NCI-H524 (cell line): ENCODE results near the gene TMTC2.

Experiments used
- DNase-seq, 2 experiments: peaks; one replicate each; lab custom pipeline; 2025; lab: John Stamatoyannopoulos, UW

TMTC2 gene

DNA sequence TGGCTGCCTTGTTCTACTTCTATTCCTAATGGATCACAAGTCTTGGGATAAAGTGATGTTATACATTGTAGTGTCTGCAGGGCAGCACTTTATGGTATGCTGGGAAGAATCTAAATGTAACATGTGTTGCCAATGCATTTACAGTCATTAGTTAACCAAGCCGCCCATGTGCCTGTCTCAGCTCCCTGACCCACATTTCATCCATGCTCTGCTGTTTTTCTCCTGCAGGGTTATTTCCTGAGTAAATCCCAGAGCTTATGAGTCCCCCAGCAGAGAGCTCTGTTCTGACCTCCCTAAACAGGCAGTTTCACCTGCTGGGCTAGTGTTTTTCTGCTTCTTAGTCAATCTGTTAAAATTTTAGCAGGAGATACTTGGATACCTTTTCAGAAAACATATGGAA, 4.4 kb upstream of the TMTC2 start:
- DNase-seq = peak in 1 of 2 experiments; percentile 18

DNA sequence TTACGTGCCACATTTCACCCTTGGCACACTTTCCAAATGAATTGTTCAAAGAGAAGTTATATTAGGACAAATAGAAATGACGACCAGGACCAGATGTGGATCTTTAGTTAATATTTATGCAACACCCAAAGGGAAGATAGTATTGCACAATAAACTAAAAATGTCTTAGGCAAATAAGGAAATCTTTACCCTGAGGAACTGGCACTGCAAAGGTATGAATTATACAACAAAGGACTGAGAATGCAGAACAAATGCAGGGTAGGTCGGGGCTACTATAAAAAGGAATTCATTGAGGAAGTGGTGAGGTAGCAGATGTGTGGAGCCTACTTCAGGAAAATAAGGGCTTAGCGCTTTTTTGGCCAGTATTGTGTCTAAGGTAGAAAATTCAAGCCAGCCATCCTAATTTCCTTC, 3.9 kb upstream of the TMTC2 start:
- DNase-seq = no peak

DNA sequence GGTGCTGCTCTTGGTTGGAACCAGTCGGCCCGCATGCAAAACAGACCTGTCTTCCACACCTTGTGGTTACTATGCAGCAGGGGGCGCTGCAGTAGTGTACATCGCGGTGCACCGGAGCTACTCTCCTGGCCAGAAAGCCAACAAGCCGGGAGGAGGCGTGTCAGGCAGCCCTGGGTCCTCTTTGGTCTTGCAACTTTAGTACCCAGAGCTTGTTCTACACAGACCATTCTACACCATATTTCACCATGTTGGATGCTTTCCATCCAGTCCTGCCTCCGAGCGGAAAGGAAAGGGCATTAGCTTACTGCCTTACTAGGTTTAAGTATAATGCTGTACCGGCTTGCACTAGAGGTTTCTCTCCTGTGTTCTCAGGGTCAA, 927 bp upstream of the TMTC2 start:
- DNase-seq = peak; percentile 86 to 91

DNA sequence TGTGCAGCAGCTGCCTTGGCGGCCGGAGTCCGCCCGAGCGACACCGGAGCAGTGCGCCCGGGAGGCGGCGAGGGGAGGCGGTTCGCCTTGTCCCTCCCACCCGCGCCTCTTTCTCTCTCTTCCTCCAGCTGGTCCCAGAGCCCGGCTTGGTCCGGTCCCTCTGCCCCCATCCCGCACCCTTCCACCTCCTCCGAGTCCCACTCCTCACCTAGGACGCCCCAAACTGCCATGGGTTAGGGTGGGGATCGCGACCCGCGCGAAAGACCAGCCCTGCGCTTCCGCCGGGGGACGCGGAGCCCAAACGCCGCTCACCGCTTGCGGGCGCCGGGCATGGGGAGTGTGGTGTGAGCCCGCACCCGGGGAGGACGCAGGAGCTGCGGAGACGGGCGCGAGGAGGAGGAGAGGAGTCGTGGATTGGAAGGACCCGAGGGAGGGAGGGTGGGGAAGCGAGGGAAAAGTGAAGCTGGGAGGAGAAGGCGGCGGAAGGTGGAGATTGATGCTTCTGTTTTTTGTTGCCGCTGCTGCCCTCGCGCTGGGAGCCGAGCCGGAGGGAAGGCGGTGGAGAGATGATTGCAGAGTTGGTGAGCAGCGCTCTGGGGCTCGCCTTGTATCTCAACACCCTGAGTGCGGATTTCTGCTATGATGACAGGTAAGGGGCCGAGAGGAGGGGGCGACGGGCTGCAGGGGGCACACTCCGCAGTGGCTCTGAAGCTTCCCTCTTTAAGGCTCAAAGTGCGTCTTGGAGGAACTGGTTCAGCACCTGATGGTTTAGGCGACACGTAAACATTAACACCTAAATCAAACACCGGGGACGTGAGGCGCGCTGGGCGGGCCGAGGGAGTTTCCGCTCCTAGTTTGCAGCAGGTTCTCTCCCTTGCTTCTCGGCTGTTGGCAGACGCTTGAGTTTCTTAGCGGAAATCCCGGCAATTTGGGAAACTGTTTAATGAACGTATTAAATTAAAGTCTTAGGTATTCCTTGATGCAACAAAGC, 610 bp downstream of the TMTC2 start:
- peak; percentile 19 to 60 for DNase-seq

DNA sequence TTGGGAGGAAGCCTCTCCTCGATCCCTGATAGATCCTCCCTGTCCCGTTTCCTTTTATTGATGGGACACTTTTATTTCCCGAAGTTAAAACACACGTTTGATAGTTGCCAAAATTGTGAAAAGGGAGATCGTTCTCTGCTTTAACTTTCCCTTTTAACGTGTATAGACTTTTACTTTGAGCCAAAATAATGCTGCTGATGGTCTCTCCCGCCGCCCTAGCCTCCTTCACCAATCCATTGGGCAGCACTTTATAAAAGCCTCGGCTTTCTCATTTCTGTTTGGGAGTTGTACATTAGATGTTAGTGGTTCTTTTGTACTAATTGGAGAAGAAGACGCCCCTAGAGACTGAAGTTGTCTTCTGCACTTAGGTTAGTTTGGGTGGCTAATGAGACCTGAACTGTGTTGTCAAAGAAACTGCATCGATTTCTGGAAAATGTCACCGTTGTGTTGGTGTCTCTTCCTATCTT, 1.4 kb downstream of the TMTC2 start:
- peak in 1 of 2 experiments; percentile 40 for DNase-seq

DNA sequence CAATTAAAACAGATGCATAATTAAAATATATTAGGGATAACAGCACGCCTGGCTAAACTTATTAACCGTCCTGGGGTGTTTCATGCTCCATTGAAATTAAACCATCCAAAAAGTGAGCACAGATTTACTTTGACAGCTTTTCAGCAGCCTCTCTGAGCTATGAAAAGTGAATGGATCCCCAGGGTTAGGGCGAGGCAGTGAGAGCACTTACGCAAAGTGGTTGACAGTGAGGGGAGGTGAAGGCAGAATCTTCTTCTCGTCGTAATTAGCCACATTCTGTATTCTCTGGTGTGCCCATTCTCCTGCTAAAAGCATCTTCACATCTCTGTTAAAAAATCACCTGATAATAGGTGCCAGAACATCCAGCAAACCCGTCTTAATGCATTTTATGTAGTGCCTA, 1.9 kb downstream of the TMTC2 start:
- DNase-seq = no peak

DNA sequence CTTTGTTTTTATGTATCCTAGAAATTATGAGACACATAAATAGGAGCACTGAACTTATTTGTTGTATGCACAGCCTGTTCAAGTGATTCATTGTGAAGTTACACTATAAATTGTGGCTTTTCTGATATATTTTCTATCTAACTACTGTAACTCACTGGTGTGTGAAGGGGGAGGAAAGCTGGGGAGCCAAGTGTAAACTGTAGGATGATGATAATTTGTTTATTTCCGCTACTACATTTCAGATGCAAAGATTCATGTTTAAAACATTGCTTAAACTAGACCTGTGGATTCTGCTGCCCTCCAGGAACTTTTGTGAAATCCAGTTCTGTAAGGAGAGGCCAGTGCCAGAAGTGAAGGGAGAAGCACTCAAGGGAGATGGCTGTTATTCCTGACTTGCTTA, 3.3 kb downstream of the TMTC2 start:
- DNase-seq = no peak

DNA sequence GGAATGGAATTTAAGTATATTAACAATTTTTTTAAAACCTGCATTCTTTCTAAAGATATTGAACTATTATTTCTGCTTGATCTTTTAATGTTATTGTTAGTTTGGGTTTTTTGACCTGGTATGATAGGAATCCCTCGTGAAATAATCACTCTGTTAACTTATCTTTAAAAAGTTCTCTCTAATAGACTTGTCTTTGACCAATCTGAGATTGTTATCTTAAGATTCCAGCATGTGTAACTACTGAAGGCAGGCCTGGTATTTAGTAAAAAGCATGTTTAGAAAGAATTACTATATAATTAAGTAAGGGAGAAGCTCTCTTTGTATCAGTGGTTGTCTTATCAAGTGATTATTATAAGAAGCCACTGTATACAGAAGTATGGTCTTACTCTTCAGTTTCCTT, 4.8 kb downstream of the TMTC2 start:
- no peak for DNase-seq

DNA sequence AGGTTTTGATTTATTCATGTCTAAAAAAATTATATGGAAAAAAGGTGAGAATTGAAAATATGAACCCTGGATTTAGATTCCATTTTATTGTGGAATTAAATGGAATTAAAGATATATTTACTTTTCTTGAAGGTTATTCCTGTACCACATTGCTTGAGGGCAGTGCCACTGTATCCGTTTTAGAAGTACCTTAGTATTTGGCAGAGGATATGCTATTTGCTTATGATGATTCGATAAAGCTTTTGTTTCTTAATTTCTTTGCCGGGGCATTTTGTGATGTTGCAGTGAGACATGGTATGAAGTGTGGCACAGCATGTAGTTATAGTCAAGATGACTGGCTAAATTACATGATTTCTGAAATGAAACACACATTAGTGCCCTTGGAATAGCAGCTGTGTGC, 7.6 kb downstream of the TMTC2 start:
- no peak for DNase-seq

DNA sequence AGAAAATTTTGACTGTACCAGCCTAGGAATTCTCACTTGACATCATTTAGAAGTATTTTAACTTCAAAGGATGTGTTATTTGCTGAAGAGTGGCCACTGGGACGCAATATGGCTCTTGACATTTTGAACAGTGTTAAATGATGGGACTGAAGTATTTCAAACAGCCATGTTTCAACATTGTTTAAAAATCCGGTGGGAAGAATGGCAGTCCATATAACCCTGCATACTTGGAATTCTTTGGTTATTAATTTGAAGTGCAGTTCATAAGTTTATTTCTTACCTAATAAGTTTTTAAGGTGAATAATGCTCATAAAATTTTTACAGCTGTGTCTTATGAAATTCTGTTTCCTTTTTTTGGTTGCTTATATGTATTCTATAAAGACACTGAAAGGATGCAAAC, 8.3 kb downstream of the TMTC2 start:
- no peak for DNase-seq

DNA sequence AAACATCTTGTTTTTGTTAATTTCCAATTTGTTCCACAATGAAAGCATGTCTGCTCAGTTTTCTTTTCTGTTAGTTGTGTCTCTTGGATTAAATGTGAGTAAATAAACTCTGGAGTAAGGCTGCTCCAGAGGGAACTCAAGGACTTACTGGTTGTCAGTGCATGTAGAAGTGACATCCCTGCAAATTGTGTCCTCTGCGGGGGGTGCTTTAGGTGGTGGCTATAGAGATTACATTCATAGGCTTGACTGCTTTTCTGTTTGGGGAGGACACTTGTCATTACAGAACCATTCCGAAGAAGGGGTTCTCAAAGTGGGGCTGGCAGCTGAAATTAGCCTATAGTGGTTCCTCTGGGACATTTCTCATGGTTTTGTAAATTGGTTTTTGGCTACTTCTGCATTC, 8.8 kb downstream of the TMTC2 start:
- DNase-seq = no peak

DNA sequence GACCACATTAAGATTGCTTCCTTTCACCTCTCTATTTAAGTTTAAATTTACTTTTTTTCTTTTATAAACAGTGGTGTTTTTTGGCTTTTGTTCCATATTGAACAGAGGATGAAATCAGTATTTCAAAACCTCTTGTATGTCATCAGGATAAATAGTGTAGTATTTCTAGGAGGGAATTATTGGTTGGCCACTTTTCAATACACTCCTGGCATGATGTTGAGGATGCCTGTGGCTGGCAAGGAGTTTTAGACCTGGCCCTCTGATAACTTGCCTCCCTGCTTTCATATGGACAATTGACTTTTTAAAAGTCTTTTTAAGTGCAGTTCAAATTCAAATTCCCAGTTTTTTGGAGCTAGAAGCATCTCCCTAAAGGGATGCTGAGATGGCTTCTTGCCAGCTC, 9.8 kb downstream of the TMTC2 start:
- DNase-seq = no peak

DNA sequence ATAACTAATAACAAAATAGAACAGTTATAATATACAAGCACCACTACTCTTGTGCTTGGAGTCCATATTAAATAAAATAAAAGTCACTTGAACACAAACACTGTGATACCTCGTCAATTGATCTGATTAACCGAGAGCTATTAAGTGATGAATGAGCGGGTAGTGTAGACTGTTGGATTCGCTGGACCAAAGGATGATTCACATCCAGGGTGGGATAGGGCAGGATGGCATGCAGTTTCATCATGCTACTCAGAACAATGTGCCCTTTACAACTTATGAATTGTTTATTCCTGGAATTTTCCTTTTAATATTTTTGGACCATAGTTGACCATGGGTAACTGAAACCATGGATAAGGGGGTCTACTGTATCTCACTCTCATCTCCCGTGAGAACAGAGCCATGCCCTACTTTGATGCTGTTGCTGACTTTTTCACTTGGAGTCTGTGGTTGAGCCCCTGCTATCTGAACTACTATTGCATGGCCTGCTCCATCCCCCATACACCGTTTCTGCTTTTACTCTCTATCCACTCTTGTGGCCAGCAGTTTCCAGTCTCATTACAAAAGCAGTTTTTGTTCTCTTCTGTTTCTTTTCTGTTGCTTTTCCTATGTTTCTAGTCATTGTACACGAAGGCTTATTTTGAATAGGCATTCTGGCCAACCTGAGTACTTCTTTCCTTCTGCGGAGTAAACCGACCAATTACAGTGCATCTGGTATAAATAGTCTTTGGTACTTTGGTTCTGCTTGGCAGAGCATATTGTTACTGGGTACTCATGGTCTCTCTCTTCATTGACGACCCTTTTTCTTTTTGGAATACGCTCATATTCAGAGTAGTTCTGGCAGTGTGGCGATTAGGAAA, 12.2 kb downstream of the TMTC2 start:
- DNase-seq = no peak

DNA sequence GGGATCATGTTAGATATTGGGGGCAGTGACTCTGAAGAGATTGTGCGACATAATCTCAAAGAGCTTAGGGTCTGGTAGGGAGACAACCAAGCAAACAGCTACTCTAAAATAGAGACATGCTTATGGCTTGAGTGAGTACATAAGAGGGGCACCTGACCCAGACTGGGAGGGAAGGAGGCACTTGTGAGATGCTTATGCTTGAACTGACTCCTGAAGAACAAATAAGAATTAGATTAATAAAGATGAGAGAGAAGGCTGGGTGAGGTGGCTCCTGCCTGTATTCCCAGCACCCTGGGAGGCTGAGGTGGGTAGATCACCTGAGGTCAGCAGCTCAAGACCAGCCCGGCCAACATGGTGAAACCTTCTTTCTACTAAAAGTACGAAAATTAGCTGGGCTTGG, 19.1 kb downstream of the TMTC2 start:
- DNase-seq = no peak

DNA sequence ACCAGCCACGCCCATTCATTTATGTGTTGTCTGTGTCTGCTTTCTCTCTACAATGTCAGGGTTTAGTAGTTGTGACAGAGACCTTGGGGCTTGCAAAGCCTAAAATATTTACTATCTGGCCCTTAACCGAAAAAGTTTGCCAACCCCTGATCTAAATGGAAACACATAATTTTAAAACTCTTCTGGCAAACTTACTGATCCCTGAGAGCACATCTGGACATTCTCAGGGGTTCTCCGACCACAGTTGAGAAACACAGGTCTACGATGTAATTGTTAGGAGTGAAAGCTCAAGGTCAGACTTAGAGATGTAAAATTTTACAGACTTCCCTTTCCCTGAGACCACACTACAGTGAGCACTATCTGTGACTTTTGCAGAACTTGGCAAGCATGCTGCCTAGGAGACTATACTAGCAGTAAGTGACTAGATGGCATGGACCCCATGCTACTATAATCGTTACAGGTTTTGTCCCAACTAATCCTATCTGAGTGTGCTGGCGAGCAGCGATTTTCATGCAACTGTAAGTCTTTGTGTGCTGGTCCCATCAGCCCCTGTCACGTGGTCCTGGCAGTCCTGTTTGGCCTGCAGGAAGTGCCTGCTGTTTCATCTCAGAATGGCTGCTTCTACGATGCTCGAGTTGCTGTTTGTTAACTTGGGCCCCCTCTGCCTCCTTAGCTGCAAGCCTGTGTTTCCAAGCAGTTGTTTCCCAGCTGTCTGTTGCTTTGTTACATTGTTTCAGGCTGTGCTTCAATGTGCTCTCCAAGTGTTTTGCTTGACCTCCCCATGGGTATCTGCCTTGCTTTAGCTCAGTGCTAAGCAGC, 21.6 kb downstream of the TMTC2 start:
- peak in 1 of 2 experiments; percentile 2 for DNase-seq

DNA sequence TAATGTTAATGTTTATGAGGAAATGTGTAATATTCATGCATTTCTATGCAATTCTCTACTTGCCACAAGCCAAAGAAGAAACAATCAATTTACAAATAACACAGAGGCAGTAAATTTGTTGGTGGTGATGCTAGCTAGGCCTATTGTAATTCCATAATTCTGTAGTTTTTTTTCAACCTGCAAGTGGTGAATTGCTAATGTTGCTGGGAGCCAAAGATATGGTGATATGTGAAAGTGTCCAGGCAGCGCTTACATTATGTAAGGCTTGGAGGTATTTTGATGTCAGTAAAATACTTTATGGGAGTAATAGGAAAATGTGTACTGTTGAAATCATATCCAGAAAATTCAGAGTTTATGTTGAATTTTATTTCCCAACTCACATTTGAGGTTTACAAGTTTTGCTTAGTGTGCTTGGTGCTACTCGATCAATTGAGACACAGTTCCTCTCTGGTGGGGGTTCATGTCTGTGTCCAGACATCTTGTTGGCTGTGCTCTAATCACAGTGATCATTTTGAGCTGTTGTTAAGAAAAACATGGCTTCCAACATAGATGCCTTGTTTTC, 23.2 kb downstream of the TMTC2 start:
- DNase-seq = no peak

DNA sequence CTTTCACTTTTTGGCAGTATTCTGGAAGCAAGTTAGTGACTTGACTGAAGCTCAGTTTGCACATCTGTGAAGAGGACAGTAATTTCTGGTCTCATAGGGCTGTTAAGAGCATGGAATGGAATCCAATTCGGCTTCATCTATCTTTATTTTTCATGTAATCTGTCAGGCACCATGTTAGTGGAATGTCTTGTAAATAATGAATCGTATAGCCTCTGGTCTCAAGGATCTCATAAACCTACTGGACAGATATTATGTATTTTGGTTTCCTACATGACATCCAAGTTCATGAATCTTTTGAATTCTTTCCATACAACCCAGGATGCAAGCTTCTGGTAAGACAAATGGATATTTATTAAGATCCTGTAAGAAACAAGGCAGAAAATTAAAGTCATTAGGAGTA, 24.0 kb downstream of the TMTC2 start:
- no peak for DNase-seq

DNA sequence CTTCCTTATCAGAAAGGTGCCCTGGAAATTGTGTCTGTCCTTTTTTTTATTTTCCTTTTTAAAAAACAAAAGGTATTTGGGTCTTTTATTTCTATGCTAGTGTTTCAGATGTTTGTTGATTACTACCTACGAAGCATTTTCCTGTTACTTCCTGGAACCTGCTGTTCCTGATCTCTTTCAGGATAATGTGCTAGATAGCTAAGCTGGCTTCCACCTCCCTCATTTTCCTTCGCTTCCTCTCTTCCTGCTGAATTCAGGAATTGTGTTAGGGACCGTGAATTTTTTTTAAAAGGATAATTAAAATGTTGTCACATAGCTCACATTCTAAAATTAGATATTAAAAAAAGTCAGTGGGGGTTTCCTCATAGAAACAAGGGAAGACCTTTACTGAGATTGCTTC, 27.7 kb downstream of the TMTC2 start:
- DNase-seq = no peak

DNA sequence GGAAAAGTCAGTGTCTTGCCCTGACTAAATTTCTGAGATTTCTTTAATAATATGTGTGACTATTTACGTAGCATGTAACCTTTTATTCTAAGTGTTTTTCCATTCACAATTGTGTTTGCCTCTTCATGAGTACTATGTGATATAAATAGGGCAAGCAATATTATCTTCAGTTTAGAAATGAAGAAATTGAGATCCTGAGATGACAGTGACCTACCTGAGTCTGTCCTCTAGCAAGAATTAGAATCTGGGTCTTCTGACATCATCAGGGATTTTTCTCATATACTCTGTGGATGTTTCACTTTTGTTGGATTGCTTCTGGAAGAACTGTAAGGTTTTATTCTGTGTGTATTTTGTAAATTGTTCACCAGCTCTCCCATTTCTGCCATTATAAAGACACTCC, 35.0 kb downstream of the TMTC2 start:
- no peak for DNase-seq

DNA sequence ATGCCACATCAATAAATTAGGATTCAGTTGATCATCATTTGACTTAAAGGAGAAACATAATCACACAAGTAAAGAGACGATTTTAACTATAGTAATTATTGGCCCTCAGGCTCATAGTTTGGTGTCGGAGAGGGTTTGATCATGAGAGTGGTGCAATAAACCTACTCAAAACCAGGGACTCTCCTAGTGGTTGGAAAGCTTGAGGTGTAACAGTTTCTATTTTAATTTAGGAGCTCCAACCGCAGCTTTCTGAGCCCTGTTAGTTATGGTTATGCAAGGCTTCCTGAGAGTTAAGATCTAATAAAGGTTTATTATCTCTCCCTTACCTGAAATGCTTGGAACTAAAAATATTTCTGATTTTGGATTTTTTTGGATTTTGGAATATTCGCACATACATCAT, 36.4 kb downstream of the TMTC2 start:
- no peak for DNase-seq

DNA sequence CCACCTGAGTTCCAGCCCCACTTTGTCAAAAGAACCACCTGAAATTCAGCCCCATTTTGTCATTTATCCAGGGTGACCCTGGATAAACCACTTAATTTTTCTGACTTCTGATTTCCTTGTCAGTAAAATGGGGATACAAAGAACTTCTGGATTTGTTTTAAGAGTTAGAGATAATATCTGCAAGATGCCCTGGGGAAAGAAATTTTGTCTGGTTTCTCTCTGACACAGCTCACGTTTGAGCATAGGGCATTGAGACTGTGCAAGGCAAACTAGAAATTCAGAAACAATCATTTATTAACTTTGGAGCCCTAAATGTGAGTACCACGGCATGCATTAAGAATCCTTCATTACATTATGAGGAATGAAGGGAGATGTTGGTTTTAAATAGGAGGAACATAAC, 37.2 kb downstream of the TMTC2 start:
- no peak for DNase-seq

DNA sequence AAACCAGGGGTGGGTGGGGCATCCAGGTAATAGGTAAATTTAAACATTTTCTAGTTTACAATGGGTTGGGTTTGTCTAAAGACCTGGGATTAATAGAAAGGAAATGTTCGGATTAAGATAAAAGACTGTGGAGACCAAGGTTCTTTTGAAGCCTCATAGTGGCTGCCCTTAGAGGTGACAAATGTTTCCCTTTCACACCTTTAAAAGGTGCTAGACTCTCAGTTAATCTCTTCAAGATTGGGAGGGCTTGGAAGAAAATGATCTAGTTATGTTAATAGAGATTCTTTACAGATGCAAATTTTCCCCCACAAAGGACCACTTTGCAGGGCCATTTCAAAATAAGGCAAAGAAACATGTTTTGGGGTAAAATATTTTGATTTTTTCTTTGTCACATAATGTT, 39.0 kb downstream of the TMTC2 start:
- no peak for DNase-seq
